Activated CD8-positive, alpha-beta memory T cell treated with anti-CD3 and anti-CD28 coated beads for 24 hours (primary cell): ENCODE data around the gene YEATS2.
A peak's percentile ranks its signal among the peaks of the same experiment; 100 is the strongest.

Experiments used
- DNase-seq: peaks from one replicate; pipeline ENCODE4 v3.0.0-alpha.2; 2020

Gene YEATS2

GRCh38 chr3:183815563-183815940 lies 118.0 kb downstream of the YEATS2 start:
- no peak for DNase-seq

GRCh38 chr3:183815951-183816475 lies 118.4 kb downstream of the YEATS2 start:
- no peak for DNase-seq

- no peak for DNase-seq
These were observed 119.3 kb downstream of the YEATS2 start for GRCh38 chr3:183816681-183817510.

- DNase-seq, result no peak
These were observed 120.0 kb downstream of the YEATS2 start for GRCh38 chr3:183817639-183818038.

- no peak for DNase-seq
These were observed 120.5 kb downstream of the YEATS2 start for GRCh38 chr3:183818041-183818620.

- no peak for DNase-seq
These were observed 121.4 kb downstream of the YEATS2 start for GRCh38 chr3:183818706-183819624.

- DNase-seq, result peak; percentile 51
These were observed 122.2 kb downstream of the YEATS2 start for GRCh38 chr3:183819831-183820230.

- peak; percentile 50 for DNase-seq
These were observed 125.0 kb downstream of the YEATS2 start for GRCh38 chr3:183822631-183823030.

GRCh38 chr3:183823963-183824362 lies 126.4 kb downstream of the YEATS2 start:
- peak; percentile 37 for DNase-seq

GRCh38 chr3:183824761-183825455 lies 127.3 kb downstream of the YEATS2 start:
- DNase-seq, result peak; percentile 74

GRCh38 chr3:183825456-183826161 lies 128.0 kb downstream of the YEATS2 start, which contains the start of gene MAP6D1:
TSS of gene MAP6D1 (minus strand) at chr3:183825577. CDS start at chr3:183825547, 30 bp downstream.
- peak; percentile 83 for DNase-seq

- peak; percentile 50 for DNase-seq
These were observed 129.1 kb downstream of the YEATS2 start for GRCh38 chr3:183826448-183827250.

- DNase-seq, result peak; percentile 53
These were observed 130.4 kb downstream of the YEATS2 start for GRCh38 chr3:183827809-183828537.

GRCh38 chr3:183828538-183828870 lies 130.9 kb downstream of the YEATS2 start:
- DNase-seq, result peak; percentile 26

- no peak for DNase-seq
These were observed 131.9 kb downstream of the YEATS2 start for GRCh38 chr3:183829466-183829865.

- peak; percentile 46 for DNase-seq
These were observed 132.6 kb downstream of the YEATS2 start for GRCh38 chr3:183830187-183830586.

GRCh38 chr3:183833516-183833915 lies 135.9 kb downstream of the YEATS2 start:
- DNase-seq, result peak; percentile 17

- peak; percentile 42 for DNase-seq
These were observed 139.8 kb downstream of the YEATS2 start for GRCh38 chr3:183837390-183837789.

GRCh38 chr3:183837894-183838293 lies 140.3 kb downstream of the YEATS2 start:
- peak; percentile 17 for DNase-seq

- DNase-seq, result no peak
These were observed 142.2 kb downstream of the YEATS2 start for GRCh38 chr3:183839751-183840150.
